A204.1 (cell line): Measurements from ENCODE around the gene ZBTB46.
"Not testable (repeated sequence)": the region's sequence is repeated elsewhere in the genome, so short reads cannot be mapped to it uniquely, and the experiment has no call there.

Source experiments
- FAIRE-seq: peaks from 2 replicates; lab custom pipeline; 2012; peaks lifted over from hg19 to GRCh38; lab: Jason Lieb, UNC

Gene ZBTB46

GRCh38 chr20:63858393-63859165 is 27.5 kb upstream of the ZBTB46 start:
- no peak for FAIRE-seq

GRCh38 chr20:63857764-63858392 is 26.8 kb upstream of the ZBTB46 start:
- no peak for FAIRE-seq

- FAIRE-seq, result no peak
Measured at GRCh38 chr20:63856098-63856511, 25.0 kb upstream of the ZBTB46 start.

- FAIRE-seq, result no peak
Measured at GRCh38 chr20:63855363-63856097, 24.5 kb upstream of the ZBTB46 start.

GRCh38 chr20:63854766-63855362 is 23.8 kb upstream of the ZBTB46 start:
- FAIRE-seq, result no peak

GRCh38 chr20:63854069-63854765 is 23.2 kb upstream of the ZBTB46 start:
- no peak for FAIRE-seq

- FAIRE-seq, result not testable (repeated sequence)
Measured at GRCh38 chr20:63853733-63854068, 22.6 kb upstream of the ZBTB46 start.

- not testable (repeated sequence) for FAIRE-seq
Measured at GRCh38 chr20:63851548-63851943, 20.5 kb upstream of the ZBTB46 start.

DNA sequence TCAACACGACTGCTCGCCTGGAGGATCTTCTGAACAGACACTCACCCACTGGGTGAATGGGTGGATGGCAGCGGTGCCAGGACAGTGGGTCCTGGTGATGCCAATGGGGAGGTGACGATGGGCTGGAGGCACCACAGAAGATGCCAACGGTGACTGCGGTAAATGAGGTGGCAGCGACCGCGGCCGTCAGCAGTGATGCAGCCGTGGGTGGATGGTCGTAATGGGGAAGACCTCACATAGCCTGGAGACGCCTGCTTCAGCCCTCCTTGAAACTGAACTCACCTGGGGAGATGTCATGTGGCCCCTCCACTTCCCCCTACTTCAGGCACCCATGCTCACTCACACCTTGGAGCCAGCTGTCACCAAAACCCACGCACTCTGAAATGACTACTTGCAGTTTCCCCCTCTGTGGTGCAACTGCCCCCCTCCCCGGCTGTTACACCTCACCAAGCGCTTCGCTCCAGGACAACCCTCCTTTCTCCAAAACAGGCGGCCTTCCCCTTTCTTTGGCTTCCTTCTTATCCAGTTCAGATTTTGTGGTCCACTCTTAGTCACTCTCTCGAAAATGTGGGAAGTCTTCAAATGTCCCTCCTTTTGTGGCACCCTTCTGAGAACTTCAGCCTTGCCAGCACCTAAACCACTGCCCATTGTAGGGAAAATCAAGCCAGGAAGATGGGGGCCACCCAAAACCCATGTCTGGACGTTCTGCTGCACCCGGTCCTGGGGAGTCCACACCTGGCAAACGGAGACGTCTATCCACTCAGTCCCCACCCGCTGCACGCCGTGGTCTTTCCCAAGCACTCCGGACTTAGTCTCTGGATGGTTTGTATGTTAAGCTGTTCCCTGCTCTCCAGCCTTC is 19.9 kb upstream of the ZBTB46 start:
- FAIRE-seq, result no peak

- FAIRE-seq, result no peak
Measured at GRCh38 chr20:63848003-63848911, 17.2 kb upstream of the ZBTB46 start.

GRCh38 chr20:63847237-63848002 is 16.4 kb upstream of the ZBTB46 start:
- FAIRE-seq, result no peak

- no peak for FAIRE-seq
Measured at GRCh38 chr20:63846888-63847236, 15.8 kb upstream of the ZBTB46 start.

GRCh38 chr20:63846128-63846771 is 15.2 kb upstream of the ZBTB46 start:
- no peak for FAIRE-seq

GRCh38 chr20:63844511-63844991 is 13.5 kb upstream of the ZBTB46 start:
- no peak for FAIRE-seq

- FAIRE-seq, result no peak
Measured at GRCh38 chr20:63843778-63844177, 12.7 kb upstream of the ZBTB46 start.

DNA sequence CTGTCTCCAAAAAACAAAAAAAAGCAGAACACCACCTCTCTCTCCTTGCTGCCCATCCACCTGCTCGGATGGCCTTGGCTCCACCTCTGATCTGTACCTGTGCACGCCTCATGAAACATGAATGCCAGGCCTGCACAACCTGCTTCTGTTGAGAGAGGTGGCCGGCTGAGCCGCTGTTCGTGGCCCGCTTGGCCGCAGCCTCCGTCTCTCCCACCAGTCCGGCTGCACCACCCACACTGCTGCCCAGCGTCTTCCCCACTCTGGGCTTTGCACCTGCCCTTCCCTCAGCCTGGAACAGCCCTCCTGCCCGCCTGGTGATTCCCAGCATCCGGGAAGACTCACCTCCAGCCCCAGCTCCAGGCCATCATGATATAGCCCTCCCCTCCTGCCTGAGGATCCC is 12.2 kb upstream of the ZBTB46 start:
- no peak for FAIRE-seq

- FAIRE-seq, result no peak
Measured at GRCh38 chr20:63842258-63842657, 11.2 kb upstream of the ZBTB46 start.

- FAIRE-seq, result no peak
Measured at GRCh38 chr20:63840405-63840828, 9.4 kb upstream of the ZBTB46 start.

DNA sequence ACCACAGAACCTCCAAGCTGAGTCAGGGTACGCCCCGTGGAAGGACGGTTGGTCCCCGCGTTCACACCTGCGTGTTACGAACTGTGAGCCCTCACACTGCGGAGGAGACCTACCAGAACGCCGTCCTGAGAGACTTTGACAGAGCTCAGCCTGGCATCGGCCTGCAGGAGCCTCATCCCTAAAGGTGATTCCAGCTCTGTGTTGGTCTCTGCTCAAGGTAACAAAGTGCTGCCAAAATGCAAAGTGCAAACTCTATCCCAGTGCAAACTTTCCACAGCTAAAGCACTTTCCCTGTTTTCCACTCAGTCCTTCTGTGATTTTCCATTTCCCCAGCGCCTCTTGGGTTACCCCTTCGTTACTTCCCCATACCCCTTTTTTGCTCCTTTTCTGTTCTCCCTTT is 8.6 kb upstream of the ZBTB46 start:
- no peak for FAIRE-seq
